SIG-M5 treated with dmso at 0.1 percent for 504 hours (cell line): ENCODE data around the gene OR2J2.
"Not testable (repeated sequence)": the region's sequence is repeated elsewhere in the genome, so short reads cannot be mapped to it uniquely, and the experiment has no call there.

ENCODE experiments used
- DNase-seq: peaks from one replicate; lab custom pipeline; 2025; ENCODE audit not compliant: unreplicated experiment; lab: John Stamatoyannopoulos, UW

The OR2J2 gene

GRCh38 chr6:29218056-29218455 lies 47.3 kb downstream of the OR2J2 start:
- DNase-seq: not testable (repeated sequence)
